LNCaP clone FGC (cell line): Measurements from ENCODE around the gene MTFR1L.

Experiments
- DNase-seq: peaks from one replicate; pipeline ENCODE4 v3.0.0-alpha.2; 2011; ENCODE audit warnings: low read depth
- H3K4me3 ChIP-seq: 2 replicates; pipeline ENCODE4 v1.5.1; 2011; ENCODE audit warnings: mild to moderate bottlenecking, low read depth, low read length, control low read depth
- CTCF ChIP-seq: IDR thresholded peaks from 2 replicates; pipeline ENCODE4 v1.5.1; 2012; ENCODE audit warnings: mild to moderate bottlenecking; ENCODE audit not compliant: control insufficient read depth, insufficient read depth; ENCODE audit errors: extremely low read depth

The MTFR1L gene

GRCh38 chr1:25774206-25774803 lies 45.4 kb upstream of the MTFR1L start:
- no peak for DNase-seq
- no peak overlapping the region for H3K4me3 ChIP-seq
- no peak for TF ChIP-seq CTCF

- H3K4me3 ChIP-seq: no peak overlapping the region
- TF ChIP-seq CTCF: no peak
- DNase-seq: no peak
These were observed 44.6 kb upstream of the MTFR1L start for GRCh38 chr1:25774921-25775771.

GRCh38 chr1:25779388-25779787 lies 40.4 kb upstream of the MTFR1L start:
- TF ChIP-seq CTCF: no peak
- peak; percentile 62 for DNase-seq
- H3K4me3 ChIP-seq: no peak overlapping the region

- no peak for TF ChIP-seq CTCF
- no peak overlapping the region for H3K4me3 ChIP-seq
- DNase-seq: no peak
These were observed 39.9 kb upstream of the MTFR1L start for GRCh38 chr1:25779894-25780293.

GRCh38 chr1:25780318-25781129 lies 39.2 kb upstream of the MTFR1L start:
- TF ChIP-seq CTCF: no peak
- DNase-seq: no peak
- H3K4me3 ChIP-seq: no peak overlapping the region

GRCh38 chr1:25781130-25781433 lies 38.7 kb upstream of the MTFR1L start:
- no peak for DNase-seq
- no peak for TF ChIP-seq CTCF
- H3K4me3 ChIP-seq: no peak overlapping the region
